GM12878 (cell line): ENCODE data around the gene BBOX1. TPM values are rescaled to one million over a fixed set of nuclear protein-coding genes. Genes with fewer than 3 reads are reported as not detected.

Experiments used
- E2F8 ChIP-seq: fragments of 450-650 bp; IDR thresholded peaks from 2 replicates; pipeline ENCODE4 v1.6.1; 2018; ENCODE audit warnings: mild to moderate bottlenecking, low read depth, moderate library complexity; ENCODE audit not compliant: partially characterized antibody
- MXI1 ChIP-seq: fragments of 150-350 bp; IDR thresholded peaks from 2 replicates; pipeline ENCODE4 v1.6.1; 2011; ENCODE audit warnings: low read depth, mild to moderate bottlenecking, inconsistent platforms, low read length, improper control_type of control experiment
- POLR2AphosphoS2 ChIP-seq: IDR thresholded peaks from 2 replicates; pipeline ENCODE4 v1.6.1; 2011; ENCODE audit warnings: low read depth, mild to moderate bottlenecking, low read length, improper control_type of control experiment, moderate library complexity
- RCOR1 ChIP-seq: conservative IDR thresholded peaks from 2 replicates; pipeline ENCODE4 v1.6.1; 2012; ENCODE audit warnings: low read depth, low read length, improper control_type of control experiment
- SIN3A ChIP-seq: IDR thresholded peaks from 2 replicates; pipeline ENCODE4 v1.6.1; 2012; ENCODE audit warnings: low read depth, low read length, improper control_type of control experiment
- polyA plus RNA-seq, 11 experiments: library from polyadenylated mRNA; depleted of rRNA in 4 of 11; unstranded in 6 of 11; stranded (reverse) in 5 of 11; fragments of >200 nt; fragmentation: Nextera tagmentation in 4 of 11; fragmentation: Illumina TruSeq in 1 of 11; extraction: Ambion mirVana in 4 of 11; extraction: Trizol in 1 of 11; gene quantifications; 1 replicate in 1 of 11; 2 replicates in 10 of 11; pipeline versions ENCODE4 v1.2.1 to v1.2.3, GENCODE V29; 2011 to 2016; ENCODE audit warnings: inconsistent platforms in 2 of 11, missing spikeins in 2 of 11, low read depth in 1 of 11
- total RNA-seq, 4 experiments: library from RNA; depleted of rRNA in 3 of 4; stranded (reverse); fragments of >200 nt in 3 of 4; fragmentation: Illumina TruSeq in 1 of 4; extraction: Trizol in 1 of 4; gene quantifications; 2 replicates each; pipeline versions ENCODE4 v1.2.1 to v1.2.3, GENCODE V29; 2013 to 2021
- TF ChIP-seq, protein P1 (sequence below): fragments of 150-350 bp; IDR thresholded peaks from 2 replicates; pipeline ENCODE4 v1.6.1; 2016; ENCODE audit warnings: low read depth, low read length

Gene BBOX1
- total and polyA plus RNA-seq, 10 of the 15 experiments (the other 5 are each of a cell fraction or from before 2014, with no cell fraction given): 3.5 TPM; not detected in 9

DNA sequence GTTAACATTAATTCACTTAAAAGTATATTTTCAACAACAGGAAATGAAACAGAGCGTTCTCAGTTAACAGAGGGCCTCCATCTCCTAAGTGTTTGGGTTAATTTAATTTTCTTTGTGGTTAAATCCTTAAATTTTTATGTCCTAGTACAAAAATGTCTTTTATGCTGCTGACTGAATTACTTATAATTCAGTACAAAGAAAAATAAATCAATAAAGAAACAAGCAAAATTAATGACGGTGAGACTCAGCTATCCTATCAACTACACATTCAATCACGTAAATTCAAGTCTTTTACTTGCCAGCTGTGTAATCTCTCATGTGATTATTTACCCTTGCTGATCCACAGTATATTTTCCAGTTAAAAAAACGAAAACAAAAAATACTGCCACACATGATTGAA, 81.4 kb downstream of the BBOX1 start (continued):
- TF ChIP-seq, protein P1, sequence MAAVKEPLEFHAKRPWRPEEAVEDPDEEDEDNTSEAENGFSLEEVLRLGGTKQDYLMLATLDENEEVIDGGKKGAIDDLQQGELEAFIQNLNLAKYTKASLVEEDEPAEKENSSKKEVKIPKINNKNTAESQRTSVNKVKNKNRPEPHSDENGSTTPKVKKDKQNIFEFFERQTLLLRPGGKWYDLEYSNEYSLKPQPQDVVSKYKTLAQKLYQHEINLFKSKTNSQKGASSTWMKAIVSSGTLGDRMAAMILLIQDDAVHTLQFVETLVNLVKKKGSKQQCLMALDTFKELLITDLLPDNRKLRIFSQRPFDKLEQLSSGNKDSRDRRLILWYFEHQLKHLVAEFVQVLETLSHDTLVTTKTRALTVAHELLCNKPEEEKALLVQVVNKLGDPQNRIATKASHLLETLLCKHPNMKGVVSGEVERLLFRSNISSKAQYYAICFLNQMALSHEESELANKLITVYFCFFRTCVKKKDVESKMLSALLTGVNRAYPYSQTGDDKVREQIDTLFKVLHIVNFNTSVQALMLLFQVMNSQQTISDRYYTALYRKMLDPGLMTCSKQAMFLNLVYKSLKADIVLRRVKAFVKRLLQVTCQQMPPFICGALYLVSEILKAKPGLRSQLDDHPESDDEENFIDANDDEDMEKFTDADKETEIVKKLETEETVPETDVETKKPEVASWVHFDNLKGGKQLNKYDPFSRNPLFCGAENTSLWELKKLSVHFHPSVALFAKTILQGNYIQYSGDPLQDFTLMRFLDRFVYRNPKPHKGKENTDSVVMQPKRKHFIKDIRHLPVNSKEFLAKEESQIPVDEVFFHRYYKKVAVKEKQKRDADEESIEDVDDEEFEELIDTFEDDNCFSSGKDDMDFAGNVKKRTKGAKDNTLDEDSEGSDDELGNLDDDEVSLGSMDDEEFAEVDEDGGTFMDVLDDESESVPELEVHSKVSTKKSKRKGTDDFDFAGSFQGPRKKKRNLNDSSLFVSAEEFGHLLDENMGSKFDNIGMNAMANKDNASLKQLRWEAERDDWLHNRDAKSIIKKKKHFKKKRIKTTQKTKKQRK: no peak
- no peak for TF ChIP-seq RCOR1
- no peak for TF ChIP-seq SIN3A
- no peak for TF ChIP-seq E2F8
- TF ChIP-seq POLR2AphosphoS2: no peak
- no peak for TF ChIP-seq MXI1
